SH-SY5Y (cell line): Measurements from ENCODE around the gene KANK3.

Experiments
- GATA2 ChIP-seq: IDR thresholded peaks from 2 replicates; pipeline ENCODE4 v1.6.1; 2011; ENCODE audit warnings: mild to moderate bottlenecking, low read depth, low read length
- GATA3 ChIP-seq: IDR thresholded peaks from 2 replicates; pipeline ENCODE4 v1.6.1; 2011; ENCODE audit warnings: low read depth, mild to moderate bottlenecking, low read length, moderate library complexity

GRCh38 chr19:8322638-8322997, 20.4 kb downstream of the KANK3 start:
- TF ChIP-seq GATA2 (no peak), GATA3 (no peak)
